HG03575 (cell line): ENCODE results near the gene FOXG1.

Experiments used
- ATAC-seq: cut with Tn5 transposase; IDR thresholded peaks from one replicate; pipeline ENCODE4 v1.9.1; 2021; ENCODE audit not compliant: unreplicated experiment, insufficient number of reproducible peaks, low FRiP score; ENCODE audit errors: extremely low read depth

Gene FOXG1

DNA sequence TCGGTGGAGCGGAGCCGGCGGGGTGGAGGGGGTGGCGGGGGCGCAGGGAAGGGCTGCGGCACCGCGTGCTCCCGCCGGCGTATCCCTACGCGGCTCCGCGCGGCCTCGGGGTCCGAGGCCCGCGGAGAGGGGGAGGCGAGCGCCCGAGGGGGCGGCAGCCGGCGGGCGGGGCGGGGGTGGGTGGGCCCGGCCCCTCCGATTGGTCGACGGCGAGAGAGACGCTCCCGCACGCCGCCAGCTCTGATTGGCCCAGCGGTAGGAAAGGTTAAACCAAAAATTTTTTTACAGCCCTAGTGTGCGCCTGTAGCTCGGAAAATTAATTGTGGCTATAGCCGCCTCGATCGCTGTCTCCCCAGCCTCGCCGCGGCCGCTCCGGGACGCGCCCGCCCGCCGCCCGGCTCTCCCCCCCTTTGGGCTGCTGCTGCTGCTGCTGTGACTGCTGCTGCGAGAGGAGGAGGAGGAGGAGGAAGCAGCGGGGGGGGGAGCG, at the start of gene FOXG1:
Gene FOXG1, plus strand, starts transcription at position 319 of the 487 bp plus-strand sequence. CDS start 493 bp downstream, outside the sequence.
- no peak for ATAC-seq

DNA sequence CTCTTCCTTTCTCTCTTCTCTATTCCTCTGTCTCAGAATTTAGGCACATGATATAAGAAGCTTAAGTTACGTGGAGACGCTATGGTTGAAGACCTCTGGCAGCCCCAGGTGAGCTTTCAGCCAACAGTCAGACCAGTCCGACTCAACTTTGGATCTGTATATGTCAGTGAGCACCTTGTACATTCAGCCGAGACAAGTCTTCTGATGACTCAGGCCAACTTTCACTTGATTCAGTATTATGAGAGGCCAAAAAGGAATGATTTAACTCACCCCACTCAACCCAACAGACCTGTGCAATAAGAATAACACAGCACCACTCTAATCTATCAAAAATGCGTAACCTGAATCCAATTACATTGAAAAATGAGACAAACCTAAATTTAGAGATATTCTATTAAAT, 47.5 kb upstream of the FOXG1 start:
- no peak for ATAC-seq

DNA sequence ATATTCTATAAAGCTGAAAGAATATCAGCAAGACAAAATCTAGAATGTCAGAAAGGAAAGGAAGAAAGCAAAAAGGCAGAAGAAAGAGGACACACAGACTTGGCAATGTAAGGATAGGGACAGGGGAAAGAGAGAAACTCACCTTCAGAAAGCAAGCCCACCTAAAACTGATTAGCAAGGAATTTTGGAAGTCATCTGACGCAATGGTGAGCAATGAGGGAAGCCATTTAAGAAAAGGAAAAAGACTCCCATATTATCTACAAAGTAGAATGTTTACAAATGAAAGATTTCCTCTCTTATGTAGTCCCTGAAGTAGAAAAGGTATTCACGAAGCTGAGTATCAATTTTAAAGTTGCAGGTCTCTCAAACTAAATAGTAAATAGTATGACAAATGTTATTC, 35.2 kb upstream of the FOXG1 start:
- no peak for ATAC-seq

DNA sequence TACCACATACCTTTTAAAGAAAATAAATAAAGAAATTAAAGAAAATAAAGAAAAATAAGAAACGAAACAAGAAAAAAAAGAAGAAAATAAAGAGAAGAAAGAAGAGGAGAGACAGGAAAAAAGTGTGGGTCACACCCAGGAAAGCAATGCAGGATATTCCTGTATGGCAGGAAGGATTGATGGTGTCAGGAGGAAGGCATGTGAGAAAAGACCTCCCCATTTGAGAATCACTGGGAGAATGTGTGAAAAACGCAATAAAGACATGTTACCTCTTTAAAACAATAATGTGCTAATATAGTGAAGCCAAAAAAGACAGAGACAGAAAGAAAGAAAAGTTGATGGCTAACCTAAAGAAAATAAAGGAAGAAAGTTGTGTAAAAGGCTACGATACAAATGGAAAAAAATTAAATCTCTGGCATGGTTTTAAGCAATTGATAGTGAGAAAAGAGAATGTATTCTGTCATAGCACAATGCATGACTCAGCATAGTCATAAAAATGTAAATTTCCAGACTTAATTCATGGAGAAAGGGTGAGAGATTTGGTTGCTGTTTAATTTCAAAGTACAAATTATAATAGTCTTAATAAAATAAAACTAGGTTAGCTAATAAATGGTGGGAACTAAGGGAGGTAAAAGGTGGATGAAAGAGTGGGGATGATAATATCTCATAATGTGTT, 24.3 kb upstream of the FOXG1 start:
- no peak for ATAC-seq

DNA sequence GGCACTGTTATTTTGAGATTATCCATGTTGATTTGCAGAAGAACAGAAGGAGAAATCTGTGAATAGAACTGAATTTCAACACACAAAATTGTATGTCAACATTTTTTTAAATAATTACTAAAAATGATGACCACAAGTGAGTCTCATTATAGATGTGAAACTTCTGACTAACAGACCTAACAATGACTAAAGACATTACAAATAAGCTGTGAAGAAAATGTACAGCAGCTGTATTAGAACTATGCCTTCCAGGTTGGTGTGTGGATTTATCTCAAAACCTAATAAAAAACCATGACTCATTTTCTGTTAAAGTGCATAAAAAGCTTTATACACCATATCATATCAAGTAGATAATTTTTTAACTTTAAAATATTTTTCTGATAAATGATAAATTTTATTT, 22.5 kb upstream of the FOXG1 start:
- no peak for ATAC-seq

DNA sequence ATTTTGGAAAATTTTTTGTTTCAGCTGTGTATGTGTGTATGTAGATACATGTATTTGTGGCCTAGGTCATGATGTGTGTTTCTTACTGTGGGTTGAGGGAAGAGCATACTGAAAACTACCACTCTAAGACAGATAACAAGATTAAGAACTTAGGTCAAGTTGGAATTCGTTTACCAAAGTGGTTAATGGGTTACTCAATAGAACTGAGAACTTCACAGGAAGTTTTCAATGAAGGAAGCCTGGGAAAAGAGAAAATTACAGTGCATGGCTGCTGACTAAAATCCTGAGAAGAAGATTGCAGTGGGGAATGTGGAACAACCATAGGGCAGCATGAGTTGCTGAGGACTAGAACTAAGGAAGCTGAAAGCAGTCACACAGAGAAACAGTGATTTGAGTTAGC, 21.4 kb upstream of the FOXG1 start:
- no peak for ATAC-seq

DNA sequence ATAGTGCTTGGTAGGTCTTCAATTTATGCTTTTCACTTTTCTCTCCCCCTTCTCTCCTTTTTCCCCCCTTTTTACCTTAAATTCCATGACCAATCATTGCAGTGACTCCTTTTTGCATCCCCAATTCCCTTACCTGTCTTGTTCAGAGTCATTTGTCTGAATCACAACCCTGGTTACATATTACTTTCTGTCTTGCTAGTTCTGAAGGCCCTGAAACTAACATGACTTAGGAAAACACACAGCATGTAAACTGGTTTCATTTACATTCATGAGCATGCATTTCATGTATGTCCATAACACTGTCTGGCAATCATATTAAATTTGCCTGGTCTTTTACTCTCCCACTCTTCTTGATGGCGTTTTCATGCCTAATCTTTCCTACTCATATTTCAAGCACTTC, 20.3 kb upstream of the FOXG1 start:
- no peak for ATAC-seq

DNA sequence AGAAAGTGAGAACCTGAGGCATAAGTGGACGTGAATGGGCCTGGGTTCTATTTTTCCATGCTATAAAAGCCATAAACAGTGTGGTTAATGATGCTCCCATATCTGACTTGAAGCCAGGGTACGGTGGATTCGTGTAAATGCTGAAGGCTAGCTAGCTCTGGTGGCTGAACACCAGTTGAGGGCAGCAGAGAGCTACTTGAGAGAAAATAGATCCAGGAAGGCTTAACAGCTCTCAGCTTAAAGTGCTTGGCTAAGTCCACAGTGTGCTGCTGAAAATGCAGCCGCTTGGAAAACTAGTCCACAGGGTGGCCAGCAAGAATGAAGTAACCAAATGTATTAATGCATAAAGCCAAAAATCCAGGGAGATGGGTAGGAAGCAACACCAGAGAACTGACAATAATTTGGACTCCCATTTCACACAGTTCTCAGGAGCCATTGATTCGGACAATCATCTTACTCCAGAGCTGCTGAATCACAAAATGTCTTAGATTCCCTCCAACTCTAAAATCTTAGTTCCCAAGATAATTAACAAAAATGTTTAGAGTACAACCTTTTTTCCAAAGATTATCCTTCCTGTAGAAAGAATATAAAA, 15.0 kb upstream of the FOXG1 start:
- no peak for ATAC-seq

DNA sequence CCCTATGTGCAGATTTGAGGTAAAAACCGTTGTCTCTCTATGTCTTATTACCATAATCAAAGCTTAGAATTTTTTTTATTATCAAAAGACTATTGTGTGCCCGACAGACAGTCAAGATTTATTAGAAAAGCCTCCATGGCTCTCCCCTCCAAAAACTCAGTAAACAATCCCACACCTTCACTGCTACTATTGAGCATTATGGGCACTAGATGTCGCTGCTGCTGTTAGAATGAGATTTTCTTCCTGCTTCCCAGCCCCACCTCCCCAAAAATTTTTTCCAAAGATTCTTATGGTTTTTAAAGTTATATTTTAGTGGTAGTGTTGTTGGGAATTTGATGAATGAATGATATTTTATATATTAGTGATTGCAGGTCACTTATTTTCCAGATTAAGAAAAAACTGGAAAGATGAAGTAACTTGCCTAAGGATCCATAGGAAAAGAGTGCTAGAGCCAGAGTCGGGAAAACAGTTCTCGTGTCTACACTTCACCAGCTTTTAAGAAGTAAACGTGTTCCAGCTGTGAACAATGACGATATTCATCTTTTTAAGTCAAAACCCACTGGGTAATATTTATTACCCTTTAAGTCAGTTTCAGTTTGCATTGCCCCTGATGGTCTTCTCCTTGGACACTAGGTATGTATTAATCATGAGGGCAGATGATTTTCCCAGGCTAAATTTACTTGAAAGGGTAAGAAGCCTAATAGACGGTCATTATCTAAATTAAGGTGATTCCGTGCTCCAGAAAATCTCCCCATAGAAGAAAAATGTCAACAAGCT, 12.2 kb upstream of the FOXG1 start:
- ATAC-seq = no peak

DNA sequence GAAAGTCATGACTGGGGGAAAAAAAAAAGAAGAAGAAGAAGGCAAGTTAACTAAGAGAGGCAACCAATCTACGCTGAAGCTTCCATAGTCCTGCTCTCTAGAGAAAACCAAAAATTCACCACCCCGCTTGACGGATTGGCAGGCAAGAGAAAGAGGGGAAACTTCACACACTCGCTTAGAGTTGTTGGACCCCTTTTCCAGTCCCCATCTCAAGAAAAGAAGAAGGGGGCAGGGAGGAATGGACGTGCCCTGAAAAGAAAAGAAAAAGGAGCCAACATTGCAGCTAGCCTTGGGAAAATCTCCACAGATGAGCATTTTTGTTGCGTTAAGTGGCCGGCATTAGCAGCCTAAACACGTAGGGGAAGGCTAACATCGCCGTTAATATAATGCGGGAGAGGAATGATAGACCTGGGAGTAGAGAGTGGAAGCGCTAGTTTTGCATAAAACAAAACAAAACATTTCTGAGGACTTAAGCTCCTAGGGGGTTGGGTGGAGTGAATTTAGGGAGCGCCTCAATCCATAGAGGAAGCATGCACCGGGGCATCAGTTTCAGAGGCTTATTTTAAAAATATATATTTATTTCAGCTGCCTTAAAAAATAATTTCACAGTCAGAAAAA, 11.3 kb upstream of the FOXG1 start:
- ATAC-seq = no peak

DNA sequence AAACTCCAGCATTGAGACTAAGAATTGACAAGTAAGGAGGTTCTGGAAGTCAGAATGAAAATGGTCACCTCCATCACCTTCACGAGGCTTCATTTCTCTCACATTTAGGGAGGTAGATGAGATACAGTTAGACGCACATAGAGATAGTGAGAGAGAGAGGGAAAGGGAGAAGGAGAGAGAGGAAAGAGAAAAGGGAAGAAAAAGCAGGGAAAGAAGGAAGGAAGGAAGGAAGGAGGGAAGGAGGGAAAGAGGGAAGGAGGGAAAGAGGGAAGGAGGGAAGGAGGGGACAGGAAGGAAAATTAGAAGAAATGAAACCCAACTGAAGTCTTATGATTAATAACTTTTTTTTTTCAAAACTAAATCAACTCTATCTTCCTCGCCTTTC, 10.7 kb upstream of the FOXG1 start:
- no peak for ATAC-seq

DNA sequence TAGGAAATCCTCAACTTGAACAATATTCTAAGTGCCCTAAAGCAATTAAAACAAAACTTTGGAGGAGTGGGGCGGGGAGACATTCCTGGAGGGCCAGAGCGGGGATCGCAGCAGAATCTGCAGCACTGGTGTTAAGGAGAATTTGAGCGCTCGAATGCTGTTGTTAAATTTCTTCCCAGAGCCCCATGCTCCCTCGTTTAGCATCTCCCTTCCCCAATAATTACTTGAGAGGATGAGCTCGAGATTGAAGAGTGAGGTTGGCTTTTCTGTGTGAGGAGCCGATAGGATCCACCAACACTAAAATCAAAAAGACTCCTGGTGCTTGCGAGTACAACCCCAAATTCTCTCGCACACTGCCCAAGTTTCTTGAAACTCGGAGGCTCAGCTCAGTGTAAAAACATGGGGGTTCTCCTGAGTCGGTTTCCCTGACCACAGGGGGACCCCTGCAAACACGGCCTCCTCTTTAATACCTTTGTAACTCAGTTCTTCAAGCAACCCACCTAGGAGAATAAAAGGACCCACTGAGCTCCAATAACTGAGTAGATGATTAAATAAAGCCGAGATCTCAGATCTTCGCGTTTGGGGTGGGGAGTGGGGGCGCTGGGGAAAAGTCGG, 10.2 kb upstream of the FOXG1 start:
- ATAC-seq = no peak

DNA sequence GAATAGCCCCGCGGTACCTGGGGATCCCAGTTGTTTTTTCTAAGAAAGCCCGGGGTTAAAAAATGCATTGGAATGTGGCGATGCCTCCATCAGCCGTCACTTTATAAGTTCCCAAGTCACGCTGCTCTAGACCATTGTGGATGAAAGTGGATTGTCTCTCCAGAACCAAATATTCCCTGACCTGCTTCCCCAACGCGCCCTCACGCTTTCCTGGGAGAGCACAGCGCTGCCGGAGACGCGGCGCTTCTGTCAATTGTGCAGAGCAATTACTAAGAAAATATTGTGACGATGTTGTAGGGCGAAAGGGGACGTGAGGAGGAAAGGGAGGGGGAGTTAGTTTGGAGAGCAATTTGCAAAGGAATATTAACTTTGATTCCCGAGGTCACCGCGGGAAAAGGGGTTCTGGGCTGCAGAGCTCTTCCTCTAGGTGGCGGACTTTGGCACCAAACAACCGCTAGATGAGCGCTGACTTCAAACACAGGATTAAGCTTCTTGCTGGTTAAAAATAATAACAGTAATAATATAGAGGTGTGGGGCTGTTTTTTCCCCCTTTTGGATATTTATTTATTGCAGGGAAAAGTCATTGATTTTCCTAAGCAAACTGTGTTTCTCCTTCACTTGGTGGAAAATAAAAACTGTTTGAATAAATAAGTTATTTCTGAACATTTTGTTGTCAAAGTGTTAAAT, 9.6 kb upstream of the FOXG1 start:
- no peak for ATAC-seq

DNA sequence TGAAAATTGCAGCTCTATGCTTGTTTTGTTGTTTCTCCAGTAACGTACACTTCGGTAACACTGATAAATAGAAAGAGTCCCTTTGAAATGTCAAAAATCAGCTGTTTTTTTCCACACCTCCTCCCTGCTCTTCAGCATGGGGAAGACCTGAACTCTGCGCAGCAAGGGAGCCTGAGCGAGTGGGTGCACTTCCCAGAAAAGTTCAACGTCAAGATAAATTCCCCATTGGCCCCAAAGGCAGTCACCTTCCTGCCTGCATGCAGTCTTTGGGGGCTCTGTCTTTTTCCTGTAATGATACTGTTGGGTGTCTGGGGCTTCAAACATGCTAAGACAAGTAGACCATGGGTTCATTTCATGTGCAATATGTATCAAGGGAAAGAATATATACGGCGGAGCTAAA, 8.8 kb upstream of the FOXG1 start:
- no peak for ATAC-seq

DNA sequence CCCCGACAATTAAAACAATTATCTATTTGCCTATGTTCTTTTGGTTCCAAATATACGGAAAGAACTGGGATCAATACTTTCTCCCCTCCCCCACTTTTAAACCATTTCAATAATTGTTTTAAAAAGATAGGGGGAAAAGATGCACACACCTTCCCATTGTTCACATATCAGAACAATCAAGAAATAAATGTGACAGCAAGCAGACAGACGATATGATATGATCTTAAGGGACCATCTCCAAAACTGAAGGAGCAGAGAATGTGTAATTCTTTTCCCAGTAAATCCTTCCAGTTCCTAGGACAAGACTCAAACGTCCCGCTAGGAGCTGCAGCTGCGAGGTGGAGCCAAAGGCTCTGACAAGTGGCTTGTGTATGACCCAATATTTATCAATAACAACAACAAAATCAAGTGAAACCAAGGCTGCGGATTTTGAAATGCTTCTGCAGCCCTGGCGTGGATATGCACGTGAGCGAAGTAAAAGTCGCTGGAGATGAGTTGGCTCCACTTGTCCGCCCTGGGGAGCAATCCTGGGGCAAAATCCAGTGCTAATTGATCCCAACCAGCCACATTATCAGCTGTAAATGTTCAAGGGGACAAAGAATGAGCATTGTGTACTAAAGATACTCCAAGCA, 8.2 kb upstream of the FOXG1 start:
- no peak for ATAC-seq

DNA sequence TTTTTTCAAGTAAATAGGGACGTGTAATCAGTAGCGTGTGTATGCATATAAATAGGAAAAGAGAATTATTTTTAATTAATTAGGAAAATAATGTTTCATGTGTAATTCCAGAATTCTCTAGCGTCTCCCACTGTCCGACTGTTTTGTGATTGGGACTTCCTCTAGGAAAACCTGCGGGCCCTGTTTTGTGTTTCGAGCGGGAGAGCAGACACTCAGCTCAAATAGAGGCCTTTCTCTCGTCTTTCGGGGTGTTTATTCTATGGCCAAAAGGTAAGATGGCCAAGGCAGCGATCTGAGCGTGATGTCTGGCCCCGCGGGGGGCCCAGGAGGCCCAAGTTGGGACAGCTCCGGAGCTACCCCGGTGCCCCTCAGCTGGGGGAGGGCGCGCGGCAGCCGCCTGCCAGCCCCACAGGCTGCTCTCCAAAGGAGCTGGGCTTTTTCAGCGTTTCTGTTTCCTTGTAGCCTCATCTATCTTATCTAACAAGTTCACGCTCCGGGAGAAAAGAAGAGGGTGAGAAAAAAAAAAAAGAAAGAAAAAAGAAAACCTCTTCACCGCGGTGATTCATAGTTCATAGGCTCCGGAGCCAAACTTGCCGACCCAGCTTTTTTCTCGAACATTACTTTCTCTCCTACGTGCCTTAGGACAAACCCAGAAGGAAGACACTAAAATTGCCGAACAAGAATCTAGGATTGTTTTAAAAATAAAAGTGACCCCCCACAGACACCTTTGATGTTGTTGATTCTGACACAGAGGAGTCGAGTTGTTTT, 7.5 kb upstream of the FOXG1 start:
- no peak for ATAC-seq

DNA sequence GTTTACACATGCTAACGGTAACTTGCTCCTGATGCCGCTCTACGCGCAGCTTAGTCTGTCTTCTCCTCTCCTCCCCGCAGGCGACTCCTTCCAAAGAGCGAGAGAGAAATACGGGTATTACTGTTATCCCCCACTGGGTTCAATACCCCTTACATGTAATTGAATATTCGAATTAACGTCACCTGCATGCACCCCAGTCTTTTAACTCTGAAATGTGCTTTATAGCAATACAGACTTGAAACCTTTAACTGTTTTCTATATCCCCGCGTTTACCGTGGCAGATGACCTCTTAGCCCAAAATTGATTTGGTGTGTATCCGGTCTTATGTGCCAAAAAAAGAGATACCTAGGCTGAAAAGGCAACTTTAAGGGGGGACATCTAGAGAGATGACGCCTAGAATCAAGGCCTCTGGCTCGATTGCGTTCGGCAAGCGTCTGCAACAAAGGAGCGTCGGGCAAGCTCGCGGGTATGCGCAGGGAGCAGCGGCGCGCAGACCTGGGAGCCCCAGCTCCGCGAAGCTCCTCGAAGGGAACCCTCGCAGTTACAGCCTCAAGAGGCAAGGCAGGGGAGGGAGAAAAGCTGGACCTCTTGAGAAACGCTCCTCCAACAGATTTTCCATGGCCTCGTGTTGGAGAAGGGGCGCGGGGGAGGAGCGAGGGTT, 6.8 kb upstream of the FOXG1 start:
- no peak for ATAC-seq
